Activated CD4-positive, alpha-beta T cell treated with anti-CD3 and anti-CD28 coated beads for 4 hours (primary cell): ENCODE data around the gene RIMS3.
"Not testable (repeated sequence)": the region's sequence is repeated elsewhere in the genome, so short reads cannot be mapped to it uniquely, and the experiment has no call there.

ENCODE experiments used
- DNase-seq, 2 donors: peaks; one replicate each; pipeline ENCODE4 v3.0.0-alpha.2; 2020

RIMS3 gene

GRCh38 chr1:40665335-40666171, at the start of gene RIMS3:
RIMS3 (minus strand) TSS chr1:40665682; CDS start chr1:40641925, 23,757 bp downstream.
- peak; percentile 81 to 85 for DNase-seq

GRCh38 chr1:40712997-40713396, 47.5 kb upstream of the RIMS3 start:
- no peak for DNase-seq

GRCh38 chr1:40712405-40712944, 47.0 kb upstream of the RIMS3 start:
- no peak for DNase-seq

- no peak for DNase-seq
These were observed 46.3 kb upstream of the RIMS3 start for GRCh38 chr1:40711465-40712404.

- DNase-seq: no peak
These were observed 45.3 kb upstream of the RIMS3 start for GRCh38 chr1:40710581-40711315.

GRCh38 chr1:40709802-40710278, 44.4 kb upstream of the RIMS3 start:
- no peak for DNase-seq

- peak; percentile 66 for DNase-seq
These were observed 43.8 kb upstream of the RIMS3 start for GRCh38 chr1:40709100-40709801.

GRCh38 chr1:40708750-40709099, 43.2 kb upstream of the RIMS3 start:
- DNase-seq: no peak

- no peak for DNase-seq
These were observed 41.1 kb upstream of the RIMS3 start for GRCh38 chr1:40706626-40707025.

GRCh38 chr1:40704817-40705733, 39.6 kb upstream of the RIMS3 start:
- no peak for DNase-seq

- no peak for DNase-seq
These were observed 37.8 kb upstream of the RIMS3 start for GRCh38 chr1:40703316-40703715.

- DNase-seq: not testable (repeated sequence)
These were observed 37.3 kb upstream of the RIMS3 start for GRCh38 chr1:40702810-40703209.

GRCh38 chr1:40701684-40702083, 36.2 kb upstream of the RIMS3 start:
- no peak for DNase-seq

- no peak for DNase-seq
These were observed 34.3 kb upstream of the RIMS3 start for GRCh38 chr1:40699787-40700186.

GRCh38 chr1:40697436-40697835, 32.0 kb upstream of the RIMS3 start:
- no peak for DNase-seq

GRCh38 chr1:40696294-40696693, 30.8 kb upstream of the RIMS3 start:
- DNase-seq: no peak

- no peak for DNase-seq
These were observed 28.9 kb upstream of the RIMS3 start for GRCh38 chr1:40694353-40694874.

- no peak for DNase-seq
These were observed 27.9 kb upstream of the RIMS3 start for GRCh38 chr1:40693425-40693824.

GRCh38 chr1:40692429-40692895, 27.0 kb upstream of the RIMS3 start:
- DNase-seq: no peak
